Astrocyte (in vitro differentiated cells and primary cell): ENCODE results near the gene JAKMIP1. TPM values are rescaled to one million over a fixed set of nuclear protein-coding genes. Genes with fewer than 3 reads are reported as not detected.

Experiments used
- DNase-seq: peaks from one replicate; pipeline ENCODE4 v3.0.0-alpha.2; 2010; ENCODE audit warnings: low read depth
- FAIRE-seq: peaks from 2 replicates; lab custom pipeline; 2011; peaks lifted over from hg19 to GRCh38; lab: Jason Lieb, UNC
- H2AFZ ChIP-seq: 2 replicates; pipeline ENCODE4 v1.6.0; 2012; ENCODE audit warnings: low read depth, low read length, inconsistent platforms
- H3K27ac ChIP-seq: 2 replicates; pipeline ENCODE4 v1.5.1; 2011; ENCODE audit warnings: low read depth, low read length, inconsistent platforms
- H3K27me3 ChIP-seq: 2 replicates; pipeline ENCODE4 v1.6.0; 2011; ENCODE audit warnings: low read length, inconsistent platforms; ENCODE audit not compliant: insufficient read depth
- H3K36me3 ChIP-seq: 2 replicates; pipeline ENCODE4 v1.5.1; 2011; ENCODE audit warnings: low read length, inconsistent platforms; ENCODE audit not compliant: insufficient read depth
- H3K4me1 ChIP-seq: 2 replicates; pipeline ENCODE4 v1.5.1; 2011; ENCODE audit warnings: low read length, inconsistent platforms; ENCODE audit not compliant: insufficient read depth
- H3K4me2 ChIP-seq: 2 replicates; pipeline ENCODE4 v1.6.0; 2012; ENCODE audit warnings: low read length, inconsistent platforms
- H3K4me3 ChIP-seq: 2 replicates; pipeline ENCODE4 v1.5.1; 2011; ENCODE audit warnings: low read depth, mild to moderate bottlenecking, low read length, inconsistent platforms; ENCODE audit not compliant: insufficient read depth
- H3K79me2 ChIP-seq: 2 replicates; pipeline ENCODE4 v1.6.0; 2012; ENCODE audit warnings: mild to moderate bottlenecking, low read length, inconsistent platforms; ENCODE audit not compliant: insufficient read depth
- H3K9ac ChIP-seq: 2 replicates; pipeline ENCODE4 v1.6.0; 2012; ENCODE audit warnings: mild to moderate bottlenecking, low read length, inconsistent platforms
- H3K9me3 ChIP-seq: 2 replicates; pipeline ENCODE4 v1.5.1; 2012; ENCODE audit warnings: low read depth, mild to moderate bottlenecking, low read length, inconsistent platforms; ENCODE audit not compliant: insufficient read depth
- H4K20me1 ChIP-seq: 2 replicates; pipeline ENCODE4 v1.6.0; 2012; ENCODE audit warnings: low read length, inconsistent platforms; ENCODE audit not compliant: insufficient read depth
- H3K27ac Mint-ChIP-seq: one replicate; pipeline ENCODE4 v1.8.0; 2021; ENCODE audit warnings: mild to moderate bottlenecking, mixed read lengths; ENCODE audit not compliant: unreplicated experiment
- H3K27me3 Mint-ChIP-seq: one replicate; pipeline ENCODE4 v1.8.0; 2021; ENCODE audit warnings: low read depth, mixed read lengths; ENCODE audit not compliant: unreplicated experiment
- H3K36me3 Mint-ChIP-seq: one replicate; pipeline ENCODE4 v1.8.0; 2021; ENCODE audit warnings: low read depth, mixed read lengths; ENCODE audit not compliant: unreplicated experiment
- H3K4me1 Mint-ChIP-seq: one replicate; pipeline ENCODE4 v1.8.0; 2021; ENCODE audit warnings: low read depth, mixed read lengths; ENCODE audit not compliant: unreplicated experiment
- H3K4me3 Mint-ChIP-seq: one replicate; pipeline ENCODE4 v1.8.0; 2021; ENCODE audit warnings: mild to moderate bottlenecking, moderate library complexity, mixed read lengths; ENCODE audit not compliant: unreplicated experiment
- H3K9me3 Mint-ChIP-seq: one replicate; pipeline ENCODE4 v1.8.0; 2021; ENCODE audit warnings: mild to moderate bottlenecking, mixed read lengths; ENCODE audit not compliant: unreplicated experiment
- EZH2 ChIP-seq: IDR thresholded peaks from 2 replicates; pipeline ENCODE4 v1.6.1; 2012; ENCODE audit warnings: mild to moderate bottlenecking, low read length, inconsistent platforms; ENCODE audit not compliant: insufficient read depth
- total RNA-seq: library from RNA; stranded (reverse); gene quantifications from 2 replicates; pipeline ENCODE4 v1.2.1, GENCODE V29; 2021
- TF ChIP-seq, protein P1 (sequence below): IDR thresholded peaks from 2 replicates; pipeline ENCODE4 v1.5.1; 2011; ENCODE audit warnings: low read depth, mild to moderate bottlenecking, inconsistent platforms, low read length, moderate library complexity; ENCODE audit not compliant: insufficient read depth

The JAKMIP1 gene
- total RNA-seq, 1 donor from 2014 or later: 0.50 TPM

DNA sequence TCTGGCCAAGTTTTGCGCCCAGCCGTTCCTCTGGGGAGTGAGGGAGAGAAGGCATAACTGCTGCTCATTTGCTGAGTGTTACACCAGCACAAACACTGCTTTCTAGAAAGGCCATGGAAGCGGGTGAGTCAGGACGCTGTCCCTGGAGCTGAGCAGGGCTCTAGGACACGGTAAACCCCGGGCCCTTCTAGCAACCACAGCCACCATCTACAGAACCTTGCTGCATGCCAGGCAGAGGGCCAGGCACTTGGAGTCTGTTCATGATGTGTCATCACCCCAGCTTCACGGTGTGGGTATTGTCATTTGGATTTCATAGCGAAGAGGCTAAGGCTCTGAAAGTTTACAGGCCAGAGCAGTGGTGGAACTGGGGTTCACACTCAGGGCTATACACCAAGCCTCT, 150.4 kb downstream of the JAKMIP1 start:
- H2AFZ ChIP-seq: no peak overlapping the region
- no peaks in the 10 kb centered on the region for H3K4me1 ChIP-seq
- Mint-ChIP-seq H3K27me3 (peaks cover 22% of the 10 kb centered on the region), H3K27ac (peak overlapping the region; percentile 4), H3K4me1 (no peaks in the 10 kb centered on the region), H3K9me3 (no peaks in the 10 kb centered on the region), H3K36me3 (no peaks in the 10 kb centered on the region), H3K4me3 (no peak overlapping the region)
- no peak overlapping the region for H3K27ac ChIP-seq
- TF ChIP-seq EZH2: no peak
- TF ChIP-seq, protein P1, sequence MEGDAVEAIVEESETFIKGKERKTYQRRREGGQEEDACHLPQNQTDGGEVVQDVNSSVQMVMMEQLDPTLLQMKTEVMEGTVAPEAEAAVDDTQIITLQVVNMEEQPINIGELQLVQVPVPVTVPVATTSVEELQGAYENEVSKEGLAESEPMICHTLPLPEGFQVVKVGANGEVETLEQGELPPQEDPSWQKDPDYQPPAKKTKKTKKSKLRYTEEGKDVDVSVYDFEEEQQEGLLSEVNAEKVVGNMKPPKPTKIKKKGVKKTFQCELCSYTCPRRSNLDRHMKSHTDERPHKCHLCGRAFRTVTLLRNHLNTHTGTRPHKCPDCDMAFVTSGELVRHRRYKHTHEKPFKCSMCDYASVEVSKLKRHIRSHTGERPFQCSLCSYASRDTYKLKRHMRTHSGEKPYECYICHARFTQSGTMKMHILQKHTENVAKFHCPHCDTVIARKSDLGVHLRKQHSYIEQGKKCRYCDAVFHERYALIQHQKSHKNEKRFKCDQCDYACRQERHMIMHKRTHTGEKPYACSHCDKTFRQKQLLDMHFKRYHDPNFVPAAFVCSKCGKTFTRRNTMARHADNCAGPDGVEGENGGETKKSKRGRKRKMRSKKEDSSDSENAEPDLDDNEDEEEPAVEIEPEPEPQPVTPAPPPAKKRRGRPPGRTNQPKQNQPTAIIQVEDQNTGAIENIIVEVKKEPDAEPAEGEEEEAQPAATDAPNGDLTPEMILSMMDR: no peak
- no peaks in the 10 kb centered on the region for H3K79me2 ChIP-seq
- H4K20me1 ChIP-seq: no peaks in the 10 kb centered on the region
- no peaks in the 10 kb centered on the region for H3K27me3 ChIP-seq
- no peaks in the 10 kb centered on the region for H3K9me3 ChIP-seq
- no peak overlapping the region for H3K4me3 ChIP-seq
- H3K4me2 ChIP-seq: no peak overlapping the region
- H3K9ac ChIP-seq: no peak overlapping the region
- no peak for DNase-seq
- no peaks in the 10 kb centered on the region for H3K36me3 ChIP-seq
- FAIRE-seq: no peak

- no peak overlapping the region for H3K4me2 ChIP-seq
- H3K4me1 Mint-ChIP-seq: no peaks in the 10 kb centered on the region
- no peaks in the 10 kb centered on the region for H3K4me1 ChIP-seq
- no peak overlapping the region for H3K27ac ChIP-seq
- peaks cover 22% of the 10 kb centered on the region for H3K27me3 Mint-ChIP-seq
- H3K9me3 ChIP-seq: no peaks in the 10 kb centered on the region
- no peaks in the 10 kb centered on the region for H3K36me3 ChIP-seq
- no peak overlapping the region for H3K4me3 Mint-ChIP-seq
- no peak overlapping the region for H2AFZ ChIP-seq
- TF ChIP-seq, protein P1: no peak
- TF ChIP-seq EZH2: no peak
- H3K27me3 ChIP-seq: no peaks in the 10 kb centered on the region
- H3K4me3 ChIP-seq: no peak overlapping the region
- H3K9ac ChIP-seq: no peak overlapping the region
- no peaks in the 10 kb centered on the region for H4K20me1 ChIP-seq
- H3K36me3 Mint-ChIP-seq: no peaks in the 10 kb centered on the region
- H3K27ac Mint-ChIP-seq: no peak overlapping the region
- DNase-seq (no peak), FAIRE-seq (no peak)
- no peaks in the 10 kb centered on the region for H3K79me2 ChIP-seq
- no peaks in the 10 kb centered on the region for H3K9me3 Mint-ChIP-seq
These were observed 151.1 kb downstream of the JAKMIP1 start for GRCh38 chr4:6049278-6049677.

- TF ChIP-seq, protein P1: no peak
- no peak for TF ChIP-seq EZH2
- no peaks in the 10 kb centered on the region for H3K9me3 Mint-ChIP-seq
- Histone ChIP-seq H2AFZ (no peak overlapping the region), H3K4me2 (no peak overlapping the region), H3K79me2 (no peaks in the 10 kb centered on the region), H3K9ac (no peak overlapping the region), H3K27me3 (no peaks in the 10 kb centered on the region), H3K4me3 (no peak overlapping the region), H4K20me1 (no peaks in the 10 kb centered on the region), H3K4me1 (no peaks in the 10 kb centered on the region), H3K27ac (no peak overlapping the region), H3K36me3 (no peaks in the 10 kb centered on the region), H3K9me3 (no peaks in the 10 kb centered on the region)
- no peaks in the 10 kb centered on the region for H3K4me1 Mint-ChIP-seq
- no peak for FAIRE-seq
- peaks cover 27% of the 10 kb centered on the region for H3K27me3 Mint-ChIP-seq
- no peaks in the 10 kb centered on the region for H3K36me3 Mint-ChIP-seq
- H3K4me3 Mint-ChIP-seq: no peak overlapping the region
- no peak overlapping the region for H3K27ac Mint-ChIP-seq
- no peak for DNase-seq
These were observed 151.8 kb downstream of the JAKMIP1 start for GRCh38 chr4:6048537-6048936.
